A673 (cell line): ENCODE data around the gene ZNF528. TPM values are rescaled to one million over a fixed set of nuclear protein-coding genes. Genes with fewer than 3 reads are reported as not detected.

Experiments used
- BruUV-seq: library from RNA; stranded (reverse); fragments of 400-500 nt; replicated peaks from 2 replicates; lab custom pipeline; 2021; lab: Mats Ljungman, UMichigan
- CTCF ChIA-PET: fragments of 300-600 bp; sonication (Branson Sonifier 250); formaldehyde crosslinking; loops from one replicate; lab custom pipeline; 2022; ENCODE audit warnings: antibody characterized with exemption; lab: Charles Lee
- POLR2A ChIA-PET: fragments of 300-600 bp; sonication (Branson Sonifier 250); formaldehyde crosslinking; loops from one replicate; lab custom pipeline; 2022; ENCODE audit warnings: antibody characterized with exemption; ENCODE audit not compliant: low non-redundant PET; lab: Charles Lee
- DNase-seq: peaks from one replicate; pipeline ENCODE4 v3.0.0-alpha.2; 2015; ENCODE audit warnings: low spot score
- H3K27ac ChIP-seq: fragments of 200-600 bp; sonication (generic); 2 replicates; pipeline ENCODE4 v1.5.1; 2016; ENCODE audit warnings: mixed run types, low read depth, mild to moderate bottlenecking, mixed read lengths, antibody characterized with exemption, low read length; ENCODE audit not compliant: poor library complexity, severe bottlenecking
- H3K27me3 ChIP-seq: fragments of 200-600 bp; sonication (generic); replicated peaks from 2 replicates; pipeline ENCODE4 v1.6.1; 2017; ENCODE audit warnings: mixed run types, low read depth, mild to moderate bottlenecking, mixed read lengths, antibody characterized with exemption, low read length; ENCODE audit not compliant: insufficient read depth, poor library complexity
- H3K36me3 ChIP-seq: fragments of 200-600 bp; sonication (generic); 2 replicates; pipeline ENCODE4 v1.6.1; 2016; ENCODE audit warnings: mixed run types, mild to moderate bottlenecking, mixed read lengths, antibody characterized with exemption, low read length; ENCODE audit not compliant: insufficient read depth, poor library complexity, severe bottlenecking
- H3K4me1 ChIP-seq: fragments of 200-600 bp; sonication (generic); 2 replicates; pipeline ENCODE4 v1.6.1; 2017; ENCODE audit warnings: mixed run types, mild to moderate bottlenecking, mixed read lengths, antibody characterized with exemption, low read length; ENCODE audit not compliant: insufficient read depth, poor library complexity, severe bottlenecking
- H3K4me3 ChIP-seq: fragments of 200-600 bp; sonication (generic); 2 replicates; pipeline ENCODE4 v1.5.1; 2016; ENCODE audit warnings: low read depth, mixed run types, mild to moderate bottlenecking, mixed read lengths, low read length; ENCODE audit not compliant: poor library complexity, severe bottlenecking
- H3K9me3 ChIP-seq: fragments of 200-600 bp; sonication (generic); 2 replicates; pipeline ENCODE4 v1.6.1; 2016; ENCODE audit warnings: mixed run types, low read depth, mild to moderate bottlenecking, mixed read lengths, antibody characterized with exemption, low read length; ENCODE audit not compliant: poor library complexity, severe bottlenecking
- EZH2 ChIP-seq: fragments of 200-600 bp; sonication (generic); IDR thresholded peaks from 2 replicates; pipeline ENCODE4 v1.6.1; 2017; ENCODE audit warnings: borderline replicate concordance, low read depth, mild to moderate bottlenecking, mixed read lengths, antibody characterized with exemption, low read length; ENCODE audit not compliant: poor library complexity, severe bottlenecking
- intact Hi-C: fragments of 100-400 bp; cut with micrococcal nuclease; formaldehyde crosslinking; loops from one replicate; pipeline ENCODE4 v1.10.0; 2022; ENCODE audit not compliant: unreplicated experiment
- total RNA-seq: library from RNA; stranded (reverse); gene quantifications from 2 replicates; pipeline ENCODE4 v1.2.3, GENCODE V29; 2021
- TF ChIP-seq, protein P1 (sequence below): fragments of 300-800, 200-600 bp; sonication (generic); conservative IDR thresholded peaks from 2 replicates; pipeline ENCODE4 v1.5.1; 2017; ENCODE audit warnings: low read depth, mild to moderate bottlenecking, antibody characterized with exemption, low read length, moderate library complexity, mixed read lengths

Gene ZNF528
- total RNA-seq, 1 experiment from 2014 or later = 4.3 TPM

DNA sequence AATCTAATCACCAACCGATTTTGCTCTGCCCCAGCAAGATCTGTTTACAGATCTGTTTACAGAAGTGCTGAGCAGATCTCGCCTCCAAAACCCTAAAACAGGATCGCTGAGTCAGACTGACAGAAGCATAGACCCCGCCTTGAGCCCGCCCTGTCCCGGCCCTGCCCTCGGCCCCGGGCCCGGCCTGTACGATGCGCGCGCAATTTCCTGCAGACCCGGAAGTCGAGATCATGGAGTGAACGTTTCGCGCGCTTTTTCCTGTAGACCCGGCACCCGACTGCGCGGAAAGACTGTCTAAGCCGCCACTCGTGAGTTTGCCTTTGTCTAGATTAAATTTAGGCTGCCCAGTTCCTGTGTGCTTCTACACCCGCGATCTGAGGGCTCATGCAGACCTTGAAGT is 31.3 kb downstream of the ZNF528 start, which contains the start of gene ZNF534:
Gene ZNF534 (plus strand): TSS at position 212 of the 400 bp plus-strand sequence. CDS start 2,327 bp downstream, outside the sequence.
- Histone ChIP-seq H3K4me3 (no peak within 1 kb of the TSS), H3K4me1 (no peaks in the 10 kb centered on the region), H3K27ac (no peak within 1 kb of the TSS), H3K36me3 (no peaks in the 10 kb centered on the region), H3K9me3 (peaks cover under 1% of the 10 kb centered on the region), H3K27me3 (no peaks in the 10 kb centered on the region)
- intact Hi-C loops = no loop called here
- no TSS peak for BruUV-seq
- DNase-seq = no peak
- POLR2A ChIA-PET = interaction anchor here (0.7 kb wide), 1 partner anchor 741 kb away, joined by 15 read pairs; no protein-coding TSS in a partner anchor
- CTCF ChIA-PET = no interaction called here
- TF ChIP-seq EZH2 = no peak
- TF ChIP-seq, protein P1, sequence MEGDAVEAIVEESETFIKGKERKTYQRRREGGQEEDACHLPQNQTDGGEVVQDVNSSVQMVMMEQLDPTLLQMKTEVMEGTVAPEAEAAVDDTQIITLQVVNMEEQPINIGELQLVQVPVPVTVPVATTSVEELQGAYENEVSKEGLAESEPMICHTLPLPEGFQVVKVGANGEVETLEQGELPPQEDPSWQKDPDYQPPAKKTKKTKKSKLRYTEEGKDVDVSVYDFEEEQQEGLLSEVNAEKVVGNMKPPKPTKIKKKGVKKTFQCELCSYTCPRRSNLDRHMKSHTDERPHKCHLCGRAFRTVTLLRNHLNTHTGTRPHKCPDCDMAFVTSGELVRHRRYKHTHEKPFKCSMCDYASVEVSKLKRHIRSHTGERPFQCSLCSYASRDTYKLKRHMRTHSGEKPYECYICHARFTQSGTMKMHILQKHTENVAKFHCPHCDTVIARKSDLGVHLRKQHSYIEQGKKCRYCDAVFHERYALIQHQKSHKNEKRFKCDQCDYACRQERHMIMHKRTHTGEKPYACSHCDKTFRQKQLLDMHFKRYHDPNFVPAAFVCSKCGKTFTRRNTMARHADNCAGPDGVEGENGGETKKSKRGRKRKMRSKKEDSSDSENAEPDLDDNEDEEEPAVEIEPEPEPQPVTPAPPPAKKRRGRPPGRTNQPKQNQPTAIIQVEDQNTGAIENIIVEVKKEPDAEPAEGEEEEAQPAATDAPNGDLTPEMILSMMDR = no peak

DNA sequence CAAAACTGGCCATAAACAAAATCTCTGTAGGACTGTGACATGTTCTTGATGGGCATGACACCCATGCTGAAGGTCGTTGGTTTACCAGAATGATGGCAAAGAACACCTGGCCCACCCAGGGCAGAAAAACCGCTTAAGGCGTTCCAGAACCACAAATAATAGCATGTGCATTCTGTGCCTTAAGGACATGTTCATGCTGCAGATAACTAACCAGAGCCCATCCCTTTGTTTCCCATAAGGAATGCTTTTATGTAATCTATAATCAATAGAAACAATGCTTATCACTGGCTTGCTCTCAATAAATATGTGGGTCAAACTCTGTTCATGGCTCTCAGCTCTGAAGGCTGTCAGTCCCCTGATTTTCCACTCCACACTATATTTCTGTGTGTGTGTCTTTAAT is 44.5 kb downstream of the ZNF528 start:
- intact Hi-C loops = no loop called here
- POLR2A ChIA-PET = no interaction called here

DNA sequence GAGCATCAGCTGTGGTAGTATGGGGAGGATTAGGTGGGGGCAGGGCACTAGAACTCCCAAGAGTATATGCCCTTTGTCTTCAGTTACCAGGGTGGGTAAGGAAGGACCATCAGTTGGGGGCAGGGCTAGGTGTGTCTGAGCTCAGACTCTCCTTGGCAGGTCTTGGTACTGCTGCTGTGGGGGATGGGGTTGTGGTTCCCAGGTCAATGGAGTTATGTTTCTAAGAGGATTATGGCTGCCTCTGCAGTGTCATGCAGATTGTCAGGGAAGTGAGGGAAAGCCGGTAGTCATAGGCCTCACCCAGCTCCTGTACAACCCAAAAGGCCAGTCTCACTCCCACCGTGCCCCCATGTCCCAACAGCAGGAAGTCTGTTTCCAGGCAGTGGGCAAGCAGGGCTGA is 46.9 kb downstream of the ZNF528 start:
- CTCF ChIA-PET = no interaction called here
- peaks cover 10% of the 10 kb centered on the region for H3K9me3 ChIP-seq
- DNase-seq = no peak
- BruUV-seq = no TSS peak
- H3K36me3 ChIP-seq = no peaks in the 10 kb centered on the region
- H3K27ac ChIP-seq = no peak overlapping the region
- TF ChIP-seq, protein P1 = no peak
- no peak for TF ChIP-seq EZH2
- no peaks in the 10 kb centered on the region for H3K4me1 ChIP-seq
- H3K4me3 ChIP-seq = no peak overlapping the region
- POLR2A ChIA-PET = interaction anchor here (0.6 kb wide), 1 partner anchor 75 kb away, joined by 3 read pairs; the partner anchor contains the start of gene ZNF880
- H3K27me3 ChIP-seq = no peaks in the 10 kb centered on the region
- intact Hi-C loops = no loop called here

More for the DNA sequence above, 44.5 kb downstream of the ZNF528 start:
- Histone ChIP-seq H3K27ac (no peak overlapping the region), H3K36me3 (no peaks in the 10 kb centered on the region), H3K27me3 (no peaks in the 10 kb centered on the region), H3K9me3 (peaks cover 16% of the 10 kb centered on the region), H3K4me3 (no peak overlapping the region), H3K4me1 (no peaks in the 10 kb centered on the region)
- no peak for DNase-seq
- CTCF ChIA-PET = no interaction called here
- BruUV-seq = no TSS peak
- TF ChIP-seq, protein P1 = no peak
- no peak for TF ChIP-seq EZH2
